Vagina (tissue), 2 donors: ENCODE data around the gene SLC25A43.

Source experiments
- POLR2A ChIP-seq, 2 donors: fragments of 450-650 bp; IDR thresholded peaks; one replicate each; pipeline ENCODE4 v1.6.1; 2017; ENCODE audit warnings: antibody characterized with exemption in 2 of 2, mild to moderate bottlenecking in 2 of 2, moderate library complexity in 2 of 2
- POLR2AphosphoS5 ChIP-seq, 2 donors: sonication (generic); formaldehyde crosslinking; IDR thresholded peaks; one replicate each; pipeline ENCODE4 v1.9.0; 2017; ENCODE audit warnings: antibody characterized with exemption in 2 of 2, mild to moderate bottlenecking in 2 of 2, low read depth in 1 of 2; ENCODE audit not compliant: insufficient read depth in 1 of 2
- TF ChIP-seq, protein P1 (sequence below), 3 experiments: fragments of 450-650 bp in 2 of 3; fragments of 200-600 bp in 1 of 3; sonication (generic) in 1 of 3; IDR thresholded peaks; one replicate each; pipeline ENCODE4 v1.5.1; 2017 to 2019; ENCODE audit warnings: antibody characterized with exemption in 3 of 3, mild to moderate bottlenecking in 2 of 3, moderate library complexity in 2 of 3

DNA sequence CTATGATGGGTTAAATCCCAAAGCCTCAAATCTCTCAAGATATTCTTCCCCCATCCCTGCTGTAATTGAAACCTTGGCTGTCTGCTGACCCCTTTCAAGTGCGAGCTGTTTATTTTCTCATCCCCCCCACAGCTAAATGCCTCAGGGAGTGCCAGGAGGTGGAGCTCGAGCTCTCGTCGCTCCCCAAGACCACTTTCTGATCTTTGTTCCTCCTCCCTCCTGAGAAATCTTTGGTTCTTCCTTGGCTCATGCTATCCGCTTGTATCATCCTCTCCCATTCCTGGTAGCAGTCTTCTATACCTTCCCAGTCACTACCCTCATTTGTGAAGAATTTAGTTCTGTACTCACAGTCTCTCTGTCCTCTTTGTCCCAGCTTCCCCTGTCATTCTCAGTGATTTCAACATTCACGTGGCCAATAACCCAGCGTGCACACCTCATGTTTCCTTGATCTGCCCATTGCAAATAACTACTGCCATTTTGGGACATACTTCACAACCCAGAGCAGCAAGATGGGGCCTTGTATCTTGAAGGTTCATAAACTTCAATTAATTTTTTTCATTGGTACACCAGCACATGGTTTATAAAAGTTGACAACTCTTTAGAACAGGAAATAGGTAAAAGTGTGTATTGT lies 9.2 kb upstream of the SLC25A43 start:
- TF ChIP-seq, protein P1, sequence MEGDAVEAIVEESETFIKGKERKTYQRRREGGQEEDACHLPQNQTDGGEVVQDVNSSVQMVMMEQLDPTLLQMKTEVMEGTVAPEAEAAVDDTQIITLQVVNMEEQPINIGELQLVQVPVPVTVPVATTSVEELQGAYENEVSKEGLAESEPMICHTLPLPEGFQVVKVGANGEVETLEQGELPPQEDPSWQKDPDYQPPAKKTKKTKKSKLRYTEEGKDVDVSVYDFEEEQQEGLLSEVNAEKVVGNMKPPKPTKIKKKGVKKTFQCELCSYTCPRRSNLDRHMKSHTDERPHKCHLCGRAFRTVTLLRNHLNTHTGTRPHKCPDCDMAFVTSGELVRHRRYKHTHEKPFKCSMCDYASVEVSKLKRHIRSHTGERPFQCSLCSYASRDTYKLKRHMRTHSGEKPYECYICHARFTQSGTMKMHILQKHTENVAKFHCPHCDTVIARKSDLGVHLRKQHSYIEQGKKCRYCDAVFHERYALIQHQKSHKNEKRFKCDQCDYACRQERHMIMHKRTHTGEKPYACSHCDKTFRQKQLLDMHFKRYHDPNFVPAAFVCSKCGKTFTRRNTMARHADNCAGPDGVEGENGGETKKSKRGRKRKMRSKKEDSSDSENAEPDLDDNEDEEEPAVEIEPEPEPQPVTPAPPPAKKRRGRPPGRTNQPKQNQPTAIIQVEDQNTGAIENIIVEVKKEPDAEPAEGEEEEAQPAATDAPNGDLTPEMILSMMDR (IDR thresholded peaks at IDR 0.05): no peak
- no peak for TF ChIP-seq POLR2A (IDR thresholded peaks at IDR 0.05)
- no peak for TF ChIP-seq POLR2AphosphoS5 (IDR thresholded peaks at IDR 0.05; ENCODE audit: insufficient read depth in 1 of 2, low read depth in 1 of 2)
